DND-41 (cell line): Measurements from ENCODE around the gene PNPT1.

Experiments
- EZH2 ChIP-seq: IDR thresholded peaks from 3 replicates; pipeline ENCODE4 v1.6.1; 2012; ENCODE audit warnings: borderline replicate concordance, low read depth, mild to moderate bottlenecking, moderate library complexity, low read length, inconsistent platforms; ENCODE audit not compliant: severe bottlenecking
- TF ChIP-seq, protein P1 (sequence below): IDR thresholded peaks from 2 replicates; pipeline ENCODE4 v1.5.1; 2012; ENCODE audit warnings: borderline replicate concordance, low read length, moderate library complexity, mild to moderate bottlenecking; ENCODE audit not compliant: poor library complexity, severe bottlenecking; ENCODE audit errors: extremely low read depth

DNA sequence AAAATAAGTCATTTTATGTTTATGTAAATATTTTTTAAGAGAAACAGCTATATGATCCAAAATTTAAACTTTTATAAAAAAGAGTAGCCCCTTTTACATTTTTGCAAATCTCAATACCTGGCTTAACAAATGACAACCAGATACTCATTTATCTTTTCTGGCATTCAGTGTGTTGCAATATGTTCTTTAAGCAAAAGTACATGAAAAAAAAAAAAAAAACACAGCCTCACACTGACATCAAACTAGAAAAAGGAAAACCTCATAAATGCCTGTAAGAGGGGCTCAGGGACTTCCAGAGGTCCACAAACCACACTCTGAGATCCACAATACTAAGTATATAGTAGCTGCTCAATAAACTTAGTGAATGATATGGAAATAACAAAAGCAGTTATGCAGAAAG, 98.1 kb downstream of the PNPT1 start:
- no peak for TF ChIP-seq EZH2
- TF ChIP-seq, protein P1, sequence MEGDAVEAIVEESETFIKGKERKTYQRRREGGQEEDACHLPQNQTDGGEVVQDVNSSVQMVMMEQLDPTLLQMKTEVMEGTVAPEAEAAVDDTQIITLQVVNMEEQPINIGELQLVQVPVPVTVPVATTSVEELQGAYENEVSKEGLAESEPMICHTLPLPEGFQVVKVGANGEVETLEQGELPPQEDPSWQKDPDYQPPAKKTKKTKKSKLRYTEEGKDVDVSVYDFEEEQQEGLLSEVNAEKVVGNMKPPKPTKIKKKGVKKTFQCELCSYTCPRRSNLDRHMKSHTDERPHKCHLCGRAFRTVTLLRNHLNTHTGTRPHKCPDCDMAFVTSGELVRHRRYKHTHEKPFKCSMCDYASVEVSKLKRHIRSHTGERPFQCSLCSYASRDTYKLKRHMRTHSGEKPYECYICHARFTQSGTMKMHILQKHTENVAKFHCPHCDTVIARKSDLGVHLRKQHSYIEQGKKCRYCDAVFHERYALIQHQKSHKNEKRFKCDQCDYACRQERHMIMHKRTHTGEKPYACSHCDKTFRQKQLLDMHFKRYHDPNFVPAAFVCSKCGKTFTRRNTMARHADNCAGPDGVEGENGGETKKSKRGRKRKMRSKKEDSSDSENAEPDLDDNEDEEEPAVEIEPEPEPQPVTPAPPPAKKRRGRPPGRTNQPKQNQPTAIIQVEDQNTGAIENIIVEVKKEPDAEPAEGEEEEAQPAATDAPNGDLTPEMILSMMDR: no peak
